ENCODE results near the gene CCDC40.

GRCh38 chr17:80106751-80107150 is 70.3 kb downstream of the CCDC40 start:
- TF ChIP-seq POLR2A (IDR thresholded peaks at IDR 0.05) (no peak), CTCF (IDR thresholded peaks at IDR 0.05) (no peak)

Measured in thyroid gland (tissue), 4 donors.